IPS-20b (cell line): ENCODE measurements around the gene LYPD4.
"Not testable (repeated sequence)": the region's sequence is repeated elsewhere in the genome, so short reads cannot be mapped to it uniquely, and the experiment has no call there.

ENCODE experiments used
- H3K27ac ChIP-seq: one replicate; pipeline ENCODE4 v1.5.1; 2013; ENCODE audit warnings: low read length
- H3K27me3 ChIP-seq: 2 replicates; pipeline ENCODE4 v1.6.1; 2013; ENCODE audit warnings: mild to moderate bottlenecking, low read length, inconsistent platforms; ENCODE audit not compliant: insufficient read depth
- H3K36me3 ChIP-seq: 2 replicates; pipeline ENCODE4 v1.6.1; 2013; ENCODE audit warnings: low read depth, mild to moderate bottlenecking, inconsistent platforms, low read length, moderate library complexity; ENCODE audit not compliant: insufficient read depth
- H3K4me1 ChIP-seq: 2 replicates; pipeline ENCODE4 v1.6.1; 2013; ENCODE audit warnings: mild to moderate bottlenecking, control low read depth, inconsistent platforms, low read length, moderate library complexity; ENCODE audit not compliant: insufficient read depth
- H3K4me3 ChIP-seq: 2 replicates; pipeline ENCODE4 v1.5.1; 2013; ENCODE audit warnings: mild to moderate bottlenecking, low read length, inconsistent platforms
- H3K9ac ChIP-seq: 2 replicates; pipeline ENCODE4 v1.6.1; 2013; ENCODE audit warnings: low read depth, mild to moderate bottlenecking, inconsistent platforms, low read length, moderate library complexity
- H3K9me3 ChIP-seq: 2 replicates; pipeline ENCODE4 v1.6.1; 2013; ENCODE audit warnings: mild to moderate bottlenecking, low read depth, low read length, inconsistent platforms; ENCODE audit not compliant: insufficient read depth

Gene LYPD4

GRCh38 chr19:41882568-41883462 is 38.3 kb upstream of the LYPD4 start, which contains the start of gene ARHGEF1:
ARHGEF1 (plus strand) TSS chr19:41883184; CDS start chr19:41888083, 4,899 bp downstream.
- Histone ChIP-seq H3K27me3 (peaks cover 39% of the 10 kb centered on the region), H3K27ac (no peak within 1 kb of the TSS), H3K4me1 (peaks cover 10% of the 10 kb centered on the region; the same call in 1 of the 2 replicates), H3K9me3 (no peaks in the 10 kb centered on the region), H3K9ac (peak within 1 kb of the TSS; percentile 57; the same call in 1 of the 2 replicates), H3K36me3 (no peaks in the 10 kb centered on the region), H3K4me3 (peak within 1 kb of the TSS; percentile 92)

DNA sequence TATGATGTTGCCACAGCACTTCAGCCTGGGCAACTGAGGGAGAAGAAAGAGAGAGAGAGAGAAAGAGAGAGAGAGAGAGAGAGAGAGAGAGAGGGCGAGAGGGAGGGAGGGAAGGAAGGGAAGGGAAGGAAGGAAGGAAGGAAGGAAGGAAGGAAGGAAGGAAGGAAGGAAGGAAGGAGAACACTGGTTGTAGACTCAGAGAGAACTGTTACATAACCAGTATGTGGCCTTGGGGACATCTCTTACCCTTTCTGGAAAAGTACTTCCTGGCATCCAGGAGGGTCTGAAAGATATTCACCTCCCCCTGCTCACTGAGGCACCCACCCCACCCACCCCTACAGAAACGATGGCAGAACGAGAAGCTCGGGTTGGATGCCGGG is 35.8 kb upstream of the LYPD4 start:
- Histone ChIP-seq H3K4me3 (no peak overlapping the region), H3K9ac (no peak overlapping the region), H3K27ac (no peak overlapping the region)

DNA sequence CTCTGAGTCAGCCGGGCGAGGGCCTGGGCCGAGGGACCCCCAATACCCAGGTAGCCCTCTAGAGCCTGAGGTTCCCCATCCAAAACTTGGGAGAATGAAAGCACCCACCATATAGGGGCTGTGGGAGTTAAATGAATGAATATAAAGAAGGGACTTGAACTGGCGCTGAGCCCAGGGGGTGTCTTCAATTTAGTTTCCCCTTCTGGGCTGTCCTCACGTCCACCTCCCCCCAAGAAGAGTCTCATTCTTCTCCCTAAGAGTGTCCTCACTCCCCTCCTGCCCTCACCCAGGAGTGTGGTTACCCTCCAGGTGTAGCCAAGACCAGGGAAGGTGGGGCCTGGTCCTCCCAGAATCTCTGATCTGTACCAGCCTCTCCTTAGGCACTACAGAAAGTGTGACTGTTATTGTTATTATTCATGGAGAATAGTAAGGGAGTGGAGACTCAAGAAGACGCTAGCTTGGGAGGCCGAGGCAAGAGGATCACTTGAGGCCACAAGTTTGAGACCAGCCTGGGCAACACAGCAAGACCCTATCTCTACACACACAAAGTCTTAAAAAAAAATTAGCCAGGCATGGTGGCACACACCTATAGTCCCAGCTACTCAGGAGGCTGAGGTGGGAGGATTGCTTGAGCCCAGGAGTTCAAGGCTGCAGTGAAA is 35.3 kb upstream of the LYPD4 start:
- Histone ChIP-seq H3K9me3 (no peaks in the 10 kb centered on the region), H3K4me1 (no peaks in the 10 kb centered on the region), H3K27me3 (peaks cover 48% of the 10 kb centered on the region), H3K4me3 (no peak overlapping the region), H3K27ac (no peak overlapping the region), H3K9ac (no peak overlapping the region), H3K36me3 (no peaks in the 10 kb centered on the region)

More for the DNA sequence above, 35.8 kb upstream of the LYPD4 start:
- H3K36me3 ChIP-seq = no peaks in the 10 kb centered on the region
- H3K9me3 ChIP-seq = no peaks in the 10 kb centered on the region
- peaks cover 48% of the 10 kb centered on the region for H3K27me3 ChIP-seq
- no peaks in the 10 kb centered on the region for H3K4me1 ChIP-seq

DNA sequence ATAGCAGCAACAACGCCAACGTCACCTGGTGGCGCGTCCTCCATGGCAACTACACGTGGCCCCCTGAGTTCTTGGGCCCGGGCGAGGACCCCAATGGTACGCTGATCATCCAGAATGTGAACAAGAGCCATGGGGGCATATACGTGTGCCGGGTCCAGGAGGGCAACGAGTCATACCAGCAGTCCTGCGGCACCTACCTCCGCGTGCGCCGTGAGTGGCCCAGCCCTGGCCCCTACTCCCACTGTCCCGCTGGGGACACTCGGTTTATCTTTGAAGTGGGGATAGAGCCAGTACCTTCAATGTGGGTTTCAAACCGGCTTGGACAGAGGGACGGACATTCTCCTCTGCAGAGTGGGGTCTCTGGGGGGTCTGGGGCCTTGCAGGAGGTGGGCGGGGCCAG is 34.6 kb upstream of the LYPD4 start:
- H3K27me3 ChIP-seq = peaks cover 48% of the 10 kb centered on the region
- H3K4me3 ChIP-seq = no peak overlapping the region
- no peaks in the 10 kb centered on the region for H3K9me3 ChIP-seq
- no peaks in the 10 kb centered on the region for H3K36me3 ChIP-seq
- no peak overlapping the region for H3K9ac ChIP-seq
- H3K4me1 ChIP-seq = no peaks in the 10 kb centered on the region
- H3K27ac ChIP-seq = no peak overlapping the region

- H3K27ac ChIP-seq = no peak overlapping the region
- no peaks in the 10 kb centered on the region for H3K4me1 ChIP-seq
- peaks cover 42% of the 10 kb centered on the region for H3K27me3 ChIP-seq
- H3K9me3 ChIP-seq = no peaks in the 10 kb centered on the region
- H3K9ac ChIP-seq = no peak overlapping the region
- no peak overlapping the region for H3K4me3 ChIP-seq
- no peaks in the 10 kb centered on the region for H3K36me3 ChIP-seq
Observed at GRCh38 chr19:41877916-41878905, 33.7 kb upstream of the LYPD4 start.

GRCh38 chr19:41876847-41877832 is 32.7 kb upstream of the LYPD4 start, which contains the start of gene CD79A:
CD79A (plus strand) TSS chr19:41877279; CDS start chr19:41877305, 26 bp downstream.
- Histone ChIP-seq H3K27me3 (peaks cover 33% of the 10 kb centered on the region), H3K4me3 (no peak within 1 kb of the TSS), H3K4me1 (no peaks in the 10 kb centered on the region), H3K9me3 (no peaks in the 10 kb centered on the region), H3K9ac (no peak within 1 kb of the TSS), H3K27ac (no peak within 1 kb of the TSS), H3K36me3 (no peaks in the 10 kb centered on the region; the same call in 1 of the 2 replicates)

- H3K4me1 ChIP-seq, H3K27ac ChIP-seq, H3K9me3 ChIP-seq, H3K4me3 ChIP-seq, H3K9ac ChIP-seq: not testable (repeated sequence)
- Histone ChIP-seq H3K36me3 (peaks cover 11% of the 10 kb centered on the region), H3K27me3 (peaks cover 22% of the 10 kb centered on the region)
Observed at GRCh38 chr19:41875973-41876372, 31.5 kb upstream of the LYPD4 start.

- H3K4me3 ChIP-seq = no peak overlapping the region
- H3K36me3 ChIP-seq = peaks cover 40% of the 10 kb centered on the region
- no peaks in the 10 kb centered on the region for H3K9me3 ChIP-seq
- H3K9ac ChIP-seq = no peak overlapping the region
- H3K27me3 ChIP-seq = peaks cover 10% of the 10 kb centered on the region
- H3K4me1 ChIP-seq = no peaks in the 10 kb centered on the region
- H3K27ac ChIP-seq = no peak overlapping the region
Observed at GRCh38 chr19:41872775-41873647, 28.5 kb upstream of the LYPD4 start.

- no peaks in the 10 kb centered on the region for H3K9me3 ChIP-seq
- no peak overlapping the region for H3K9ac ChIP-seq
- no peaks in the 10 kb centered on the region for H3K4me1 ChIP-seq
- H3K4me3 ChIP-seq = no peak overlapping the region
- peaks cover 5% of the 10 kb centered on the region for H3K27me3 ChIP-seq
- H3K27ac ChIP-seq = no peak overlapping the region
- H3K36me3 ChIP-seq = peaks cover 46% of the 10 kb centered on the region
Observed at GRCh38 chr19:41872384-41872774, 27.9 kb upstream of the LYPD4 start.
